ENCODE measurements around the gene ARHGAP18.
A peak's percentile ranks its signal among the peaks of the same experiment; 100 is the strongest.

The ARHGAP18 gene

DNA sequence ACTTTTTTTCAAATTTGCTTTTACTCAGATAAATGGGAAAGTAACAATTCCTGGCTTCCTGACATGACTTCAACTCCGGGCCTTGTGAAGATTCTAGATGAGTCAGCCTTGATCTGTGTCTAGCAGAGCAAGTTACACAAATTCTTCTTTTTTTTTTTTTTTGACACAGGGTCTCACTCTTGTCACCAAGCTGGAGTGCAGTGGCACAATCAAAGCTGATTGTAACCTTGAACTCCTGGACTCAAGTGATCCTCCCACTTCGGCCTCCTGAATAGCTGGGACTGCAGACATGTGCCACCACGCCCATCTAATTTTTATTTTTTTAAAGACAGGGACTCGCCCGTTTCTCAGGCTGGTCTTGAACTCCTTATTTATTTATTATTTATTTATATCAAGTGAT, 7.3 kb upstream of the ARHGAP18 start:
- DNase-seq, result no peak

DNA sequence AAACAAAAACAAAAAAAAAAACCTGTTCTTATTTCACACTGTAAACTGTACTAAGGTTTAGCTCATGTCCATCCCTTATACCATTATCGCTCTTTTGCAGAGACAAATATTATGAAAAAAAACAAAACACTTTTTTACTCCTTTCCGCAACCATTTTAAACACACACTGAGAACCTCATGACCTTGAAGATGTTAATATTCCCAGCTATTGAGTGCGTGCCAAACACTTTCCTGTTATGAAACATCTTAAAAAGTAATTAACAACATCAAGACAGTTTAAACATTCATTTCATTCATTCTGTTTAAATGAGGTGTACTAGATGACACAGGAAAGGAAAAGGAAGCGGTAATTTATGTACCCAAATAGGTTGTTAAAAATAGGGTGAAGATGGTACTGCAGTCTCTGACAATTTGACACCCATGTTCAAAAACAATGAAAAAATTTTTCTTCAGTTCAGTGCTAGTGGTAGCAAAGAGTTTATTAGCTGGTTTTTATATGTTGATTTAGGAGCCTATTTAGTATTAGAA, 3.9 kb upstream of the ARHGAP18 start:
- DNase-seq, result peak; percentile 36

- DNase-seq, result no peak
These were observed 1.3 kb upstream of the ARHGAP18 start for GRCh38 chr6:129711271-129711631.

GRCh38 chr6:129710450-129711270, 683 bp upstream of the ARHGAP18 start:
- no peak for DNase-seq

DNA sequence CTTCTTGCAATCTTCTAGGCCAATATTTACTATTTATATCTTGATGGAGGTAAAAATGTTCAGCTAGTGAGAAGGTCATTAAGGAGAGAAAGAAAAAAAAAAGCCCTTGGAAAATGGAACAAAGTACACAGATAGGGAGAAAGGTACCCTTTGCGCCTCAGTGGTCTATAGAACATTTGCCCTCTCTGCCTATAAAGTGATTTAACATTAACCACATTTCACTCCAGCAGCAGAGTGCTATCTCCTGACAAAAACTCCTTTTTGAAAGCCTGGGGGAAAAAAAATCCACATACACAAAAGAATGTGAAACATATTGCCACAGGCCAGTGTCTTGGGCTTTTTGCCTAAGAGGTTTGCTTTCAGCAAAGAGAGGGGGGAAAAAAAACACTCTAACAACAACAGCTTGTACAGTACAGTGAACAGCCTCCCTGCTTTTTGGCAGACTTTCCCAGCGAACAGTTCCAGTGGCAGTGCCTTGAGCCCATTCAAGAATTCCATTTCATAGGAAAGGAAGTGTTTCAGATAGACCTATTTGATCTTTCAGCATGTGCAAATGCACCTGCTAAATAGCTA, 695 bp downstream of the ARHGAP18 start:
- DNase-seq, result no peak

GRCh38 chr6:129708496-129709195, 1.3 kb downstream of the ARHGAP18 start:
- no peak for DNase-seq

DNA sequence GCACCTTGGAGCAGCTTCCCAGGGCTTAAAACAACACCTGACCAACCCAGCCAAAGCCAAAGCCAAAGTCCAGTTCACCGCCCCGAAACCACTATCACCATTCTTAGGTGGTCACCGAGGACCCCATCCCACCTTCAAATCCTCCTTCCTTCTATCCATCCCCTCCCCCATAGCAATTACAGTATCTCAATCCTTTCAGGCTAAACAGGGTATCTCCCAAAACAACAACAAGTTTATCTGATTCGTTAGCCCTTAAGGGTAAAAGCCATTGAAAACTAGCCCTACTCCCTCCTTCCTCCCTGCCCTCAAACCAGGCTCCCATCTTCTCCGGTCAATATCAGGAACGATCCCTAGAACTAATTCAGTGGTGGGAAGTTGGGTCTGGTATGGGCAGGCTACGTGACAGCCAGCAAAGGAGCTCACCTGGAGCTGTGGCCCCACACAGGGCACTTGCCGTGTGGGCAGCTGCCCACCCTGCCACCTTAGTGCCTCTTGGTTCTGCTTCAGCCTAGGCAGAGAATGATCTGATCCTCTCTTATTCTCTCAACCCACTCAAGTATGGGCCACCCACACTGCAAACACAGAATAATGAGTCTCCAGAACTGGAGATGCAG, 2.0 kb downstream of the ARHGAP18 start:
- no peak for DNase-seq

- no peak for DNase-seq
These were observed 2.9 kb downstream of the ARHGAP18 start for GRCh38 chr6:129707028-129707427.

DNA sequence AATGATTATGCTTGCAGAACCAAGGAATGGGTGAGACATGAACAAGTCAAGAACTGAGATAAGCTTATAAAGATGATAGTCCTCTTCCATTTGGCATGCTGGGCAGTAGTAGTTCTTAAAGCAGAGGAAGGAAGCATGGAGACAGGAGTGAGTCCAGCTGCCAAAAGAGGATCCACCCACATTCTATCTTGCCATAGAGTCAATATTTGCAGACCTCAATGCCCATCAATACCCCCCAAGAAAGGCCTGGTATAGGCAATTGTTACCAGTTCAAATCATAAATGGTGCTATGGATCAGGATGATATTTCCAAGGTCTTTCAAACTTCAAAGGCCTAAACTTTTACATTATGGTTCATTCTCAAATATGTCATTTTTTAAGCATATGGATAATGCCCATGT, 4.8 kb downstream of the ARHGAP18 start:
- no peak for DNase-seq

GRCh38 chr6:129704708-129705107, 5.3 kb downstream of the ARHGAP18 start:
- no peak for DNase-seq

DNA sequence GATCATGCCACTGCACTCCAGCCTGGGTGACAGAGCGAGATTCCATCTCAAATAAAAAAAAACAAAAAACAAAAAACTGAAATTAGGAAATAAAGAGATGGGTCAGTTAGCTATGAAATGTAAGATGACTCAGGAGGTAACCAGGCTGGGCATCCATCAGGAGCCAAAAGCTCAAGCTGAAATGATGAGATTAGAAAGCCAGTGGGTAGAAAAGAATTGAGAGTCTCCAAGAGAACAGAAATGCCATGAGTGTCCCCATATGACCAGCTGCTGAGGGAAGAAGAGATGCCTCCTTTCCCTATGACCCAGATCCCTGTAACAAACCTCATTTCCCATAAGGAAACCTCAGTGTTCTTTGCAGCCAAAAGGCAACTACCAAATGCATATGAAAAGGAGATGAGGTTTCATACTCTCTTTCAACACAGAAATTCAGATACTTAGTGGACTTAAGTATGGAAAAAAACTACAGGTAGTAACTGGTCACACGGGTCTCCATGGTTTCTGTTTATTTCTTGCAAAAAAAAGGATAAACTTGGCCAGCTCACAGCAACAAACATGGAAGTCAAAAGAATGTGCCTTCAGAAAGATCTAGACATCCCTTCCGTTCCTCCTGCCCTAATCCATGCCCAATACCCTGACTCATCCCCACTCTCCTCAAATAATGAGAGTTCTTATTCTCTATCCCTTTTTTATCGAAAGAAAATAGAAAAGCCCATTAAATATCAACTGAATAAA, 8.1 kb downstream of the ARHGAP18 start:
- DNase-seq, result no peak

DNA sequence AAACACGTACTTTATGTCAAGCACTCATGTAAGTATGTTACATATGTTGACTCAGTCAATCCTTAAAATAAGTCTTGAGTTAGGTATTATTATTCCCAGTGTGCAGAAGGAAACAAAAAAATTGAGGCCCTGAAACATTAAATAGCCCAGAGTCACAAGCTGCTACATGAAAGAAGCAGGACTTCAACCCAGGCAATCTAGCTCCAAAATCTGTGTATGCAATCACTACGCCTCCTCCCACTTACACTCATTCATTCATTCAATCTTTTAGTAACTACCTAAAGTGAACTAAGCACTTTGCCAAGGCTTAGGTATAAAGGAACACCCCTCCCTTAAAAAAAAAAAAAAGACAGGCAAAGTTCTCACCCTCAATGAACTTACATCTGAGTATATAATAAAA, 9.3 kb downstream of the ARHGAP18 start:
- no peak for DNase-seq

DNA sequence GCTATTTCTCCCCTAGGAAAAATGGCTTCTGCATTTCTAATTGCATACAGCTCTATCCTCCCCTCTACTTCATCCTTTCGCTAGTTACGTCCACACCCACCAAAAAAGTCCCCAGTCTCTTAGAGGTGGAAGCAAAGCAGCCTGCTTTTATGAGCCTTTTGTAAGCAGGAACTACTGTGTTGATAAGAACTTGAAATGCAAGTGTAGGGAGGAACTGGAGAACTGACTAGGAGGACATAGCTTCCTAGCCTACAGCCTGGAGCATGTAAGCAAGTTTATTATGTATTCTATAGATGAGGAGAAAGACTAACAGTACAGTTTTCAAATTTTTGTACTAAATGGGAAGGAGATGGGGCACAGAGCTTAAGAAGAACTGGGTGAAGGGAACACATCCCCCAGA, 10.3 kb downstream of the ARHGAP18 start:
- no peak for DNase-seq

- DNase-seq, result no peak
These were observed 11.5 kb downstream of the ARHGAP18 start for GRCh38 chr6:129698430-129698829.

GRCh38 chr6:129697788-129698187, 12.2 kb downstream of the ARHGAP18 start:
- DNase-seq, result no peak

DNA sequence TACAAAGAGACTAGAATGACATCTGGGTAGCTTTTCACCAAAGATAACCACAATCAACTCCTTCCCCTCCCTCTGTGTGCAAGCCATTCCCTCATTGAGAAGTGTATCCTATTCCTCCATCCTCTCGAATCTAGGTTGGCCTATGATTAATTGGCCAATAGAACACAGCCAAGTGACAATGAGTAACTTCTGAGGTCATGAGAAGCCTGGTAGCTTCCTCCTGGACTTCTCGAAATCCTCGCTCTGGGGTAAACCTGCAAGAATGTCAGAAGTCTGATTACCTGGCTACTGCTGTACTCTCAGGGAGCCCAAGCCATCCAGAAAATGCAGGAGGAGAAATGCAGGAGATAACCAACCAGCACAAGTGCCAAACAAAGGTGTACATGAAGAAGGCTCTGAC, 13.1 kb downstream of the ARHGAP18 start:
- no peak for DNase-seq

DNA sequence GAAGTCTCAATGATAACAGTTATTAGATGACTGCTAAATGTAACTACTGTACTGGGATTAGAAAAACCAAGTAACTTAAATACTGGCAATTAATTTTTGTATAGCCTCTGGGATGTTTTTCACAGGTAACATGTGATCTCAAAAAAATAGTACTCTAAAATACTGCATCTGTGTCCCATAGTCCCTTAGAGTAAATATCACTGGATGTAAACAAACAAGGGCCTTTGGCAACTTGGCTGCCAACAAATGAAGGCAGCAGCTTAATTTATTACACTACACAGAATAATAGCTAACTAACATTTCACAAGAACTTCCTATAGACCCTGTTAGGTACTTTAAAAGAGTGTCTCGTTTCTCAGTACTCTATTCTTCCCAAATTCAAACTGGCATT, 14.0 kb downstream of the ARHGAP18 start:
- DNase-seq, result no peak

- DNase-seq, result peak; percentile 65
These were observed 14.5 kb downstream of the ARHGAP18 start for GRCh38 chr6:129695373-129696027.

DNA sequence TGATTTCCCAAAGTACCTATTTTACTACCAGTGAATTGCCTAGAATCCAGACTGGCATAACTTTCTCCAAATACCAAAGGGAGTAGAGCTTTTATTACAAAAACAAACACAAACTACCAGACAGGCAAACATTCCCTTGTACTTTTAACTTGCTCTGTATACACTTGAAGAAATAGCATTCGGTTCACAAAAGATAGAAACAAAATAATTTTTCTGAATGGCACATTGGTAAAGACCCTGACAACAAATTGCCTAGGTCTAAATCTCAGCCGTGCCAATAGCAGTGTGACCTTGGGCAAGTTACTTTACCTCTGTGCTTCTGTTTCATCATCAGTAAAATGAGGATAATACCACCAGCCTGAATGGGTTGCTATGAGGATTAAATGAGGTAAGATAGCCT, 15.9 kb downstream of the ARHGAP18 start:
- DNase-seq, result no peak

GRCh38 chr6:129692467-129692866, 17.5 kb downstream of the ARHGAP18 start:
- DNase-seq, result no peak

- DNase-seq, result no peak
These were observed 18.3 kb downstream of the ARHGAP18 start for GRCh38 chr6:129691709-129692108.

DNA sequence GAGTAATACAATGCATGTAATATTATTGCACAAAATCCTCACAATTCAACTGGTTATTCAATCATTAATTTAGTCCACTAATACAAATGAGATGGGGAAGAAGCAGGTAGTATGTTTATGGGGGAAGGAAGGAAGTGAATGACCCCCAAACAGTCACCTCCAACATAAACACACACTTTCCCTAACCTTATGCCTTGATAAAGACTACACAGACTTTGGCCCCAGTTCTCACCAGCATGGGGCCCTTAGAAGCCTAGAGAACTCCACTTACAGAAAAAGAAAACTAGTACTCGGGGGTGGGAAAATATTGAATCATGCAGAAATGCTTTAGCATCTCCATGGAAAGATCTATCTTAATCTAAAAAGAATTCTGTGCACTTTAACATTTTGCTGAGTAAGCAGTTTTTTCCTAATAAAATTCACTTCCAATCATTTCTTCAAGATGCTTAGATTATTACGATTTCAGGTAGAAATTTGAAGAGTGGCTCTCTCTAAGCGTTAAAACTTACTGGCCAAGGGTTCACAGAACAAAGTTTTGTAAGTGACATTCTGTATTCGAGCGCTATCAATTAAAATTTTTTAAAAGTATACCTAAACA, 18.8 kb downstream of the ARHGAP18 start:
- DNase-seq, result no peak
